ENCODE measurements around the gene CCDC60. TPM values are rescaled to one million over a fixed set of nuclear protein-coding genes. Genes with fewer than 3 reads are reported as not detected.

Gene CCDC60
- total RNA-seq, 4 donors from 2014 or later, result 1.6 TPM; not detected in 3

DNA sequence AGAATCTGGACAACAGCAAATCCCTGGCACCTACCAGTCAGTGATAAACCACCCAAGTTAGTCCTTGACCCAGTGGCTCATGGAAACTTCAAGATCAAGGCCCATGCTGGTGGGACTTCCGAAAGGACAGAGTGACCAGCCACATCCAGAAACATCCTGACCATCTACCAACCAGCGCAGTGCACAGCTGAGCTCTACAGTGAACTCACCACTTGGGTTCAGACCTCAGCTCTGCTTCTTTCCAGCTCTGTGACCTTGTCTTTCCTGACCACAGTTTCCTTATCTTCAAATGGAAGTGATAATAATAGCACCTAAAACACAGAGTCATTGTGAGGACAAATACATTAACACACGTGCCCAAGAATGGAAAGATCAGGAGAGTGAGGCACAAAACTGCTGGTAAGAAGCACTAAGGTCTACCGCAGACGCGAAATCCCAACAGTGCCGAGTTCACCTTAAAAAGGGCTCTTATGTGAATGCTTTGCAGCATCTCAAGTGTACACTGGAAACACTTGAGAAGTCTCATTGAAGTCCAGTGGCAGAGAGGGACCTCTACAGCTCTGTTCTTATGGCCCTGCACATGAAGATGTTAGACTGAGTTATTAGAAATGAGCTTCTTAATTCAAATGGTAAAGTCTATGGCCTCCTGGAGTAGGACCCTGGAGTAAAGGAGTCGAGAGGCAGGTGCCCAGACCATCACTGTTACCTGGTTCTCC lies 128.8 kb downstream of the CCDC60 start:
- H3K36me3 ChIP-seq, result no peaks in the 10 kb centered on the region
- no peak for DNase-seq
- H3K9me3 ChIP-seq, result no peaks in the 10 kb centered on the region
- no peak overlapping the region for H3K27ac ChIP-seq
- no peak overlapping the region for H3K4me3 ChIP-seq
- no peaks in the 10 kb centered on the region for H3K4me1 ChIP-seq
- no peak for TF ChIP-seq POLR2A (IDR thresholded peaks at IDR 0.05)
- TF ChIP-seq, protein P1, sequence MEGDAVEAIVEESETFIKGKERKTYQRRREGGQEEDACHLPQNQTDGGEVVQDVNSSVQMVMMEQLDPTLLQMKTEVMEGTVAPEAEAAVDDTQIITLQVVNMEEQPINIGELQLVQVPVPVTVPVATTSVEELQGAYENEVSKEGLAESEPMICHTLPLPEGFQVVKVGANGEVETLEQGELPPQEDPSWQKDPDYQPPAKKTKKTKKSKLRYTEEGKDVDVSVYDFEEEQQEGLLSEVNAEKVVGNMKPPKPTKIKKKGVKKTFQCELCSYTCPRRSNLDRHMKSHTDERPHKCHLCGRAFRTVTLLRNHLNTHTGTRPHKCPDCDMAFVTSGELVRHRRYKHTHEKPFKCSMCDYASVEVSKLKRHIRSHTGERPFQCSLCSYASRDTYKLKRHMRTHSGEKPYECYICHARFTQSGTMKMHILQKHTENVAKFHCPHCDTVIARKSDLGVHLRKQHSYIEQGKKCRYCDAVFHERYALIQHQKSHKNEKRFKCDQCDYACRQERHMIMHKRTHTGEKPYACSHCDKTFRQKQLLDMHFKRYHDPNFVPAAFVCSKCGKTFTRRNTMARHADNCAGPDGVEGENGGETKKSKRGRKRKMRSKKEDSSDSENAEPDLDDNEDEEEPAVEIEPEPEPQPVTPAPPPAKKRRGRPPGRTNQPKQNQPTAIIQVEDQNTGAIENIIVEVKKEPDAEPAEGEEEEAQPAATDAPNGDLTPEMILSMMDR (IDR thresholded peaks at IDR 0.05), result no peak
- H3K27me3 ChIP-seq, result no peaks in the 10 kb centered on the region

DNA sequence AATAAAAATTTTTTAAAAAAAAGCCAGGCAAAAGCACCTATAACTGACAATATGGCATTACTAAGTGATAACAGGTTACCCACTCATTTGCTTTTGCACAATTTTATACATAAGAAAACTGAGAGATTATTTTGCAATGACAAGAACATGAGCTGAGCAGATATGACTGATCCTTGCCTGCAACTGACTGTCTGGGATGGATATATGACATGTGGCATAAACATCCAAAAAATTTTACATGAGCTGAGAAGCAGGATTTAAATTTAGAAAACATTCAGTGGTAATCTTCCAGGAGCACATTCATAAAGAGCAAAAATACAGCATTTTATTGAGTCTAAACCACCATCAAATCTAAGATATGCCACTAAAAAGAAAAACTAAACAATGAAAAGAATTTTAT lies 133.8 kb downstream of the CCDC60 start:
- no peaks in the 10 kb centered on the region for H3K36me3 ChIP-seq
- no peak overlapping the region for H3K27ac ChIP-seq
- H3K27me3 ChIP-seq, result no peaks in the 10 kb centered on the region
- DNase-seq, result no peak
- no peaks in the 10 kb centered on the region for H3K9me3 ChIP-seq
- H3K4me1 ChIP-seq, result no peaks in the 10 kb centered on the region
- H3K4me3 ChIP-seq, result no peak overlapping the region
- TF ChIP-seq POLR2A (IDR thresholded peaks at IDR 0.05), result no peak
- TF ChIP-seq, protein P1 (IDR thresholded peaks at IDR 0.05), result no peak

DNA sequence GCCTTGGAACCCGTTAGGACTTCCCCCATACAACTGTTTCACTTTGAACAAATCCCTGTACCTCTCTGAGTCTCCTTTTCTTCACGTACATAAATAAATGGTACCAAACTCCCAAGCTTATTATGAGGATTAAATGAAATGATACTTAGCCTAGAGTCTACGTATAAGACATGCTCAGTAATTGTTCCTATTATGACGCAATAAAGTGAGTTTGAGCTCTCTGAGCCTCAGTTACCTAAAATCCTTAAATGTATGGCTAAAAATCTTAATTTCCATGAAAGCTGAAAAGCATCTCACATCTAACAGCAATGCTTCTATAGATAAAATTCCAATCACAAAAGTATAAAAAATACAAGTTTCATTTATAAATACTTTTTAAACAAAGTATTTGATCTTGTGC lies 141.1 kb downstream of the CCDC60 start:
- Histone ChIP-seq H3K27me3 (no peaks in the 10 kb centered on the region), H3K9me3 (no peaks in the 10 kb centered on the region), H3K27ac (no peak overlapping the region), H3K36me3 (no peaks in the 10 kb centered on the region), H3K4me3 (no peak overlapping the region), H3K4me1 (no peaks in the 10 kb centered on the region)
- no peak for DNase-seq
- TF ChIP-seq, protein P1 (IDR thresholded peaks at IDR 0.05), result no peak
- TF ChIP-seq POLR2A (IDR thresholded peaks at IDR 0.05), result no peak

DNA sequence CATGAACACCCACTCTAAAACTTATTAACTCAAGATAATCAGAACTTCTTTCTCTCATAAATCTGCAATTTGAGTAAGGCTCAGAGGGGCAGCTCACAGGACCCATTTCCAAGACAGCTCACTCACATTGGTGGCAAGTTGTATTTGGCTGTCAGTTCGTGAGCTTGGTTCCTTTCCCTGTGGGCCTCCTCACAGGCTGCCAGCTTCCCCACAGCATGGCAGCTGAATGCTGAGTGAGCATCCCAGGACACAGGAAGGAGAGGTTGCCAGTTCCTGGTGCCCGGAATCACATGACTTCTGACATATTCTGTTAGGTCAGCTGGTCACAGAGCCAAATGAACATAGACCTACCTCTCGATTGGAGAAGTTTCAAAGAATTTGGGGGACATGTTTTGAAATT lies 142.4 kb downstream of the CCDC60 start:
- H3K27ac ChIP-seq, result no peak overlapping the region
- no peak for DNase-seq
- TF ChIP-seq, protein P1 (IDR thresholded peaks at IDR 0.05), result no peak
- TF ChIP-seq POLR2A (IDR thresholded peaks at IDR 0.05), result no peak
- no peak overlapping the region for H3K4me3 ChIP-seq
- H3K9me3 ChIP-seq, result no peaks in the 10 kb centered on the region
- H3K36me3 ChIP-seq, result no peaks in the 10 kb centered on the region
- no peaks in the 10 kb centered on the region for H3K27me3 ChIP-seq
- H3K4me1 ChIP-seq, result no peaks in the 10 kb centered on the region

DNA sequence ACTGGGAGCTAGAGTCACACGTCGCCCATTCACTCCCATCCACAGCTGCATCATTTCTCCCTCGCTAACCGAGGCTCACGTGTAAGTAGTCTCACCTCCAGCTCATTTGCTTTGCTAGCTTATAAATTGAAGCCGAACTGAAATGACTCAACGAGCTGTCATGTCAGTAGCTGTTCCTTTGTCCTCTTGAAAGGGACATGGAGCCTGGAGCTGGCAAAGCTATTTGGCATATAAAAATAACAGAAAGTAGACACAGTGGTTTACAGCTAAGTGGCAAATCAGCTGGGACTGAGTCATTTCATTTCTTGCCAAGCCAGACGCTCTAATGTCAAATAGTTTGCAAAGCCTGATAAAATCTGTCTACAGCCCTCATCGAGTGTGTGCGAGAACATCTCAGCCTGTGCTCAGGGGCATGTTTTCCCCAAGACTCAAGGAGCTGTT lies 144.6 kb downstream of the CCDC60 start:
- no peaks in the 10 kb centered on the region for H3K36me3 ChIP-seq
- no peak for DNase-seq
- H3K9me3 ChIP-seq, result no peaks in the 10 kb centered on the region
- no peaks in the 10 kb centered on the region for H3K4me1 ChIP-seq
- H3K27me3 ChIP-seq, result no peaks in the 10 kb centered on the region
- H3K4me3 ChIP-seq, result no peak overlapping the region
- no peak overlapping the region for H3K27ac ChIP-seq
- no peak for TF ChIP-seq POLR2A (IDR thresholded peaks at IDR 0.05)
- TF ChIP-seq, protein P1 (IDR thresholded peaks at IDR 0.05), result no peak
